ENCODE results near the gene CNP. TPM values are rescaled to one million over a fixed set of nuclear protein-coding genes. Genes with fewer than 3 reads are reported as not detected.
"Not testable (repeated sequence)": the region's sequence is repeated elsewhere in the genome, so short reads cannot be mapped to it uniquely, and the experiment has no call there.

CNP gene
- total and polyA plus RNA-seq, 4 donors = 277 to 1,008 (median 786) TPM

- Histone ChIP-seq H3K36me3 (ENCODE audit: control insufficient read depth, insufficient read depth, low read length) (peaks cover 39% of the 10 kb centered on the region), H3K9me3 (ENCODE audit: control insufficient read depth, insufficient read depth, low read length) (no peaks in the 10 kb centered on the region), H3K27me3 (ENCODE audit: control insufficient read depth, insufficient read depth, low read length) (no peaks in the 10 kb centered on the region), H3K27ac (ENCODE audit: low read depth, low read length) (peak overlapping the region; percentile 4), H3K4me1 (ENCODE audit: control insufficient read depth, insufficient read depth, low read length) (peaks cover 5% of the 10 kb centered on the region), H3K4me3 (ENCODE audit: low read depth, low read length) (no peak overlapping the region)
- peak in 1 of 6 donors; percentile 12 for DNase-seq (ENCODE audit: low read depth in 4 of 6, low spot score in 6 of 6)
- WGBS (ENCODE audit: insufficient coverage) = 60% methylated on average over 1 of the region's 3 CpGs
Measured at GRCh38 chr17:42000413-42001133, 34.0 kb downstream of the CNP start.

- peak overlapping the region; percentile 79 for H3K27ac ChIP-seq (ENCODE audit: low read depth, low read length)
- H3K36me3 ChIP-seq (ENCODE audit: control insufficient read depth, insufficient read depth, low read length) = peaks cover 28% of the 10 kb centered on the region
- DNase-seq (ENCODE audit: low read depth in 4 of 6, low spot score in 6 of 6) = no peak
- peaks cover 11% of the 10 kb centered on the region for H3K4me1 ChIP-seq (ENCODE audit: control insufficient read depth, insufficient read depth, low read length)
- no CpG with 5 or more reads among the region's 2 CpGs for WGBS (ENCODE audit: insufficient coverage)
- H3K27me3 ChIP-seq (ENCODE audit: control insufficient read depth, insufficient read depth, low read length) = no peaks in the 10 kb centered on the region
- H3K9me3 ChIP-seq (ENCODE audit: control insufficient read depth, insufficient read depth, low read length) = no peaks in the 10 kb centered on the region
- H3K4me3 ChIP-seq (ENCODE audit: low read depth, low read length) = no peak overlapping the region
Measured at GRCh38 chr17:42001729-42002128, 35.1 kb downstream of the CNP start.

GRCh38 chr17:42002175-42002791 lies 35.7 kb downstream of the CNP start:
- H3K36me3 ChIP-seq (ENCODE audit: control insufficient read depth, insufficient read depth, low read length) = peaks cover 23% of the 10 kb centered on the region
- H3K4me1 ChIP-seq (ENCODE audit: control insufficient read depth, insufficient read depth, low read length) = peaks cover 11% of the 10 kb centered on the region

DNA sequence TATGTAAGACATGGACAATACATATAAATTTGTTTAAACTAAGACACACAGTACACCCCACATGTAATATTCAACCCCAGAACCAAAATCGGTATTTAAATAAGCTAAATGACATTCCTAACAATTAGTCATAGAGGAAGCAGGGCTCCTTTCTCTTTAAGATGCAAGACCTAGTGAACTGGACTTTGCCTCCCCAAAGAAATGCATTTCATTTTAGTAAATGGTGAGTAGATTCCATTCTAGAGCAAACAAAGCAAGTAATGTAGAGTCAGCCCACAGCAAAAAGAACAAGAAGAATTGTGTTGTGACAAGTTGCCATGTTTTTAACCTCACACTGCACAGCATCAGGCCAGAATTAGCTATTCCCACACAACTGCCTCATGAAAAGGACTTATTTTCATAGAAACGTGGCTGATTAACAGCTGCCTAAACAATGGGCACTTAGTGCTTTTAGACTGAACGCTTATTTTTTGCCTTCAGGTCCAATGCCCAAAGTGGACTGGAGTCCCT lies 36.3 kb downstream of the CNP start:
- Histone ChIP-seq H3K4me3 (ENCODE audit: low read depth, low read length) (no peak overlapping the region), H3K9me3 (ENCODE audit: control insufficient read depth, insufficient read depth, low read length) (no peaks in the 10 kb centered on the region), H3K4me1 (ENCODE audit: control insufficient read depth, insufficient read depth, low read length) (peaks cover 11% of the 10 kb centered on the region), H3K27ac (ENCODE audit: low read depth, low read length) (peak overlapping the region; percentile 79), H3K27me3 (ENCODE audit: control insufficient read depth, insufficient read depth, low read length) (no peaks in the 10 kb centered on the region), H3K36me3 (ENCODE audit: control insufficient read depth, insufficient read depth, low read length) (peaks cover 17% of the 10 kb centered on the region)
- DNase-seq (ENCODE audit: low read depth in 4 of 6, low spot score in 6 of 6) = peak in 1 of 6 donors; percentile 31
- WGBS (ENCODE audit: insufficient coverage) = 48% methylated on average over 2 of the region's 3 CpGs

More at GRCh38 chr17:42002175-42002791, 35.7 kb downstream of the CNP start:
- no CpG with 5 or more reads among the region's 7 CpGs for WGBS (ENCODE audit: insufficient coverage)
- Histone ChIP-seq H3K4me3 (ENCODE audit: low read depth, low read length) (no peak overlapping the region), H3K27me3 (ENCODE audit: control insufficient read depth, insufficient read depth, low read length) (no peaks in the 10 kb centered on the region), H3K9me3 (ENCODE audit: control insufficient read depth, insufficient read depth, low read length) (no peaks in the 10 kb centered on the region), H3K27ac (ENCODE audit: low read depth, low read length) (peak overlapping the region; percentile 79)
- DNase-seq (ENCODE audit: low read depth in 4 of 6, low spot score in 6 of 6) = no peak

DNA sequence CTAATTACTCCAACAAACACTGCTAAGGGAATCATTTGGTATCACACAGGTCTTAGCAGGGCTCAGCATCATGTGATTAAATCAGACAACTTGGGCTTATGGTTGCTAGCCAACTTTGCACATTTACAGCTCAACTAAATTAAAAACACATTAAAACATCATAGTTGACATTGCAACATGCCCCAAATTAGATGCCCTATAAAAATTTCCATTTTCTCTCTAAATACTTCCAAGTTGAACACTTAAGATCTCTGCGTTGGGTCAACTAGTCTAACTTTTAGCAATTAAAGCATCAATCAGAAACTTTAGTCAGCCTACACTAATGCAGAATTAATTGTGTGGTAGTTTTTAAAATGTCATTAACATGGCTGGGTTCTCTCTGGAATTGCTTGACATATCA lies 38.6 kb downstream of the CNP start:
- no CpG with 5 or more reads among the region's 1 CpG for WGBS (ENCODE audit: insufficient coverage)
- Histone ChIP-seq H3K9me3 (ENCODE audit: control insufficient read depth, insufficient read depth, low read length) (no peaks in the 10 kb centered on the region), H3K27me3 (ENCODE audit: control insufficient read depth, insufficient read depth, low read length) (no peaks in the 10 kb centered on the region), H3K27ac (ENCODE audit: low read depth, low read length) (peak overlapping the region; percentile 64), H3K36me3 (ENCODE audit: control insufficient read depth, insufficient read depth, low read length) (peaks cover 5% of the 10 kb centered on the region), H3K4me3 (ENCODE audit: low read depth, low read length) (no peak overlapping the region), H3K4me1 (ENCODE audit: control insufficient read depth, insufficient read depth, low read length) (peaks cover 14% of the 10 kb centered on the region)
- DNase-seq (ENCODE audit: low read depth in 4 of 6, low spot score in 6 of 6) = peak in 1 of 6 donors; percentile 22

DNA sequence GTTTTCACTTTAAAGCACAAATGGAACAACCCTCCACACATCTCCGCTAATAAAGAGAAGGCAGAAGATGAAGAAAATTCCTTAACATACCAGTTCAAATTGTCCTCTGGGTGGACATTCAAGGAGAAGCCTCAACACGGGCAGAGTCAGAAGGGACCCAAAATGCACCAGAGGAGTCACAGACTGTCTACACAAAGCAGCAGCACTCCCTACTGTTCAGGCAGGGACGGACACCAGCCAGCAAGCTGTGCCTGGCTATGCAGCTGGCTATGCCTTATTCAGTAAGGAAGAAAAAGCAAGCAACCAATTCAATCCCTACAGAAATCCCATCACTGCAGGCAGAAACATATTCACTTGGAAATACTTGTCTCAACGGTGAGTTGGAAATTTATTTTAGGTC lies 42.6 kb downstream of the CNP start:
- peaks cover 5% of the 10 kb centered on the region for H3K36me3 ChIP-seq (ENCODE audit: control insufficient read depth, insufficient read depth, low read length)
- 73% methylated on average over 2 of the region's 4 CpGs for WGBS (ENCODE audit: insufficient coverage)
- no peak overlapping the region for H3K27ac ChIP-seq (ENCODE audit: low read depth, low read length)
- peaks cover 20% of the 10 kb centered on the region for H3K4me1 ChIP-seq (ENCODE audit: control insufficient read depth, insufficient read depth, low read length)
- peak in 1 of 6 donors; percentile 28 for DNase-seq (ENCODE audit: low read depth in 4 of 6, low spot score in 6 of 6)
- H3K27me3 ChIP-seq (ENCODE audit: control insufficient read depth, insufficient read depth, low read length) = no peaks in the 10 kb centered on the region
- no peaks in the 10 kb centered on the region for H3K9me3 ChIP-seq (ENCODE audit: control insufficient read depth, insufficient read depth, low read length)
- no peak overlapping the region for H3K4me3 ChIP-seq (ENCODE audit: low read depth, low read length)

DNA sequence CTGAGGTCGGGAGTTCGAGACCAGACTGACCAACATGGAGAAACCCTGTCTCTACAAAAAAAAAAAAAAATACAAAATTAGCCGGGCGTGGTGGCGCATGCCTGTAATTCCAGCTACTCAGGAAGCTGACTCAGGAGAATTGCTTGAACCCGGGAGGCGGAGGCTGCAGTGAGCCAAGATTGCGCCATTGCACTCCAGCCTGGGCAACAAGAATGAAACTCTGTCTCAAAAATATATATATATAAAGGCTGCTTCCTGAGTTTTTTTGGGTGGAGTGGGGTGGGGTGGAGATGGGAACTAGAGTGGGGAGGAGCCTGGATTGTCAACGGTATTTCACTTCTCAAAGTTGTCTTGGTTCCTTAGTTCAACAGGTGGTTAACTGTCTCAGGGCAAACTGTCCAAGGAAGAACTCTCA lies 43.7 kb downstream of the CNP start:
- H3K27ac ChIP-seq (ENCODE audit: low read depth, low read length); H3K27me3 ChIP-seq (ENCODE audit: control insufficient read depth, insufficient read depth, low read length); H3K9me3 ChIP-seq (ENCODE audit: control insufficient read depth, insufficient read depth, low read length); H3K36me3 ChIP-seq (ENCODE audit: control insufficient read depth, insufficient read depth, low read length); H3K4me3 ChIP-seq (ENCODE audit: low read depth, low read length); DNase-seq (ENCODE audit: low read depth in 4 of 6, low spot score in 6 of 6): not testable (repeated sequence)
- peaks cover 24% of the 10 kb centered on the region for H3K4me1 ChIP-seq (ENCODE audit: control insufficient read depth, insufficient read depth, low read length)
- 95% methylated on average over 4 of the region's 9 CpGs for WGBS (ENCODE audit: insufficient coverage)

DNA sequence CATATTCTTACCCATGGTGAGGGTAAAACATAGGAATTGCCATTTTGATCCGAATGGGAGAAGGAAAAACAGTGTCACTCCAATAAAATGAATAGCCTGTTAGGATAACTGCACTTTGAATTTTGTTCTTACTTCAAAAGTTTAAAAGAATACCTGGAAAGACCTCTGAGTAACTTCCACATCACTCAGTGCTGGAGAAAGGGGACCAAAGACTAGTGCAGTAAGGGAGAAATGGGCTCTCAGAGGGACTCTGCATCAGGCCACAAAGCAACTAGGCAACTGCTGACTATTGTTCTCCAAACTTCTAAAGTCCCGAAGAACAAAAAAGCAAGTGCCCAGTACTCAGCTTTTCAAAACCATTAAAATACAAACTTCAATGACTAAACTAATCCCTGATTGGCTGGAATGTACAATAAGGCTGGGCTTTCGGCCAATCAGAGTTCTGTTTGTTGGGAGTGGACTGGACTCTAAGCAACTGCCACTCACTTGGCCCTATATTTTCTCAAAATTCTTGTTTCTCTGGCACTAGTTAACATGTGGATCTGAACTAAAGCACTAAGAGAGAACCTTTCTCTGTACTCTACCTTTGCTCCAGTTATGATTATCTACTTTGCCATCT lies 44.4 kb downstream of the CNP start:
- Histone ChIP-seq H3K36me3 (ENCODE audit: control insufficient read depth, insufficient read depth, low read length) (peaks cover 13% of the 10 kb centered on the region), H3K4me1 (ENCODE audit: control insufficient read depth, insufficient read depth, low read length) (peaks cover 28% of the 10 kb centered on the region), H3K27me3 (ENCODE audit: control insufficient read depth, insufficient read depth, low read length) (no peaks in the 10 kb centered on the region), H3K27ac (ENCODE audit: low read depth, low read length) (no peak overlapping the region), H3K4me3 (ENCODE audit: low read depth, low read length) (no peak overlapping the region), H3K9me3 (ENCODE audit: control insufficient read depth, insufficient read depth, low read length) (no peaks in the 10 kb centered on the region)
- DNase-seq (ENCODE audit: low read depth in 4 of 6, low spot score in 6 of 6) = no peak
- WGBS (ENCODE audit: insufficient coverage) = 100% methylated on average over 1 of the region's 3 CpGs

GRCh38 chr17:42012363-42012762 lies 45.8 kb downstream of the CNP start:
- not testable (repeated sequence) for H3K27ac ChIP-seq (ENCODE audit: low read depth, low read length); H3K27me3 ChIP-seq (ENCODE audit: control insufficient read depth, insufficient read depth, low read length); DNase-seq (ENCODE audit: low read depth in 4 of 6, low spot score in 6 of 6); H3K4me3 ChIP-seq (ENCODE audit: low read depth, low read length); H3K9me3 ChIP-seq (ENCODE audit: control insufficient read depth, insufficient read depth, low read length)
- Histone ChIP-seq H3K36me3 (ENCODE audit: control insufficient read depth, insufficient read depth, low read length) (peaks cover 15% of the 10 kb centered on the region), H3K4me1 (ENCODE audit: control insufficient read depth, insufficient read depth, low read length) (peaks cover 29% of the 10 kb centered on the region)
- WGBS (ENCODE audit: insufficient coverage) = 38% methylated on average over 1 of the region's 4 CpGs
